K562 (cell line): ENCODE results near the gene RASSF7. TPM values are rescaled to one million over a fixed set of nuclear protein-coding genes. Genes with fewer than 3 reads are reported as not detected.

Experiments used
- C11orf30 ChIP-seq: fragments of 450-650 bp; IDR thresholded peaks from 2 replicates; pipeline ENCODE4 v1.6.1; 2016; ENCODE audit warnings: low read depth, mild to moderate bottlenecking
- ETS2 ChIP-seq: IDR thresholded peaks from 2 replicates; pipeline ENCODE4 v1.6.1; 2016; ENCODE audit warnings: borderline replicate concordance, missing genetic modification characterization, mild to moderate bottlenecking, moderate library complexity, missing compliant biosample characterization; ENCODE audit not compliant: poor library complexity, severe bottlenecking
- FOXA1 ChIP-seq: fragments of 450-650 bp; IDR thresholded peaks from 2 replicates; pipeline ENCODE4 v1.6.1; 2016; ENCODE audit warnings: mild to moderate bottlenecking, borderline replicate concordance
- HMG20A ChIP-seq: fragments of 450-650 bp; formaldehyde crosslinking; conservative IDR thresholded peaks from 2 replicates; pipeline ENCODE4 v1.4.0; 2020; ENCODE audit warnings: mild to moderate bottlenecking, mixed read lengths
- MCM2 ChIP-seq: fragments of 450-650 bp; IDR thresholded peaks from 2 replicates; pipeline ENCODE4 v1.6.1; 2017; ENCODE audit warnings: low read depth, mild to moderate bottlenecking
- NCOA1 ChIP-seq: fragments of 450-650 bp; IDR thresholded peaks from 2 replicates; pipeline ENCODE4 v1.6.1; 2016; ENCODE audit warnings: low read depth
- PHTF2 ChIP-seq: fragments of 250-450 bp; sonication (Bioruptor Pico); IDR thresholded peaks from 2 replicates; pipeline ENCODE4 v1.5.0; 2021; ENCODE audit warnings: mild to moderate bottlenecking
- PYGO2 ChIP-seq: fragments of 450-650 bp; IDR thresholded peaks from 2 replicates; pipeline ENCODE4 v1.6.1; 2016; ENCODE audit warnings: mild to moderate bottlenecking, missing genetic modification characterization, moderate library complexity, missing compliant biosample characterization
- RUNX1 ChIP-seq: sonication (generic); IDR thresholded peaks from 2 replicates; pipeline ENCODE4 v1.6.1; 2016; ENCODE audit warnings: antibody characterized with exemption, low read depth
- SAFB2 ChIP-seq: fragments of 200-400 bp; formaldehyde crosslinking; IDR thresholded peaks from 2 replicates; pipeline ENCODE4 v1.6.1; 2018; ENCODE audit warnings: borderline replicate concordance, low read length, low read depth, moderate library complexity; ENCODE audit not compliant: severe bottlenecking
- TAF1 ChIP-seq: IDR thresholded peaks from 2 replicates; pipeline ENCODE4 v1.6.1; 2011; ENCODE audit warnings: mild to moderate bottlenecking, low read length, moderate library complexity; ENCODE audit not compliant: insufficient read depth, control insufficient read depth, severe bottlenecking; ENCODE audit errors: extremely low read depth
- TRIM24 ChIP-seq, 2 experiments: fragments of 450-650 bp; IDR thresholded peaks; 2 replicates each; pipeline ENCODE4 v1.6.1; 2016
- TSHZ1 ChIP-seq: fragments of 250-450 bp; sonication (Bioruptor Pico); IDR thresholded peaks from 2 replicates; pipeline ENCODE4 v1.4.0; 2020; ENCODE audit warnings: mild to moderate bottlenecking, moderate library complexity
- ZC3H8 ChIP-seq: fragments of 450-650 bp; IDR thresholded peaks from 2 replicates; pipeline ENCODE4 v1.6.1; 2017
- ZKSCAN1 ChIP-seq: fragments of 150-350 bp; IDR thresholded peaks from 2 replicates; pipeline ENCODE4 v1.6.1; 2016; ENCODE audit warnings: low read depth, low read length
- ZNF518B ChIP-seq: fragments of 250-450 bp; sonication (Bioruptor Pico); IDR thresholded peaks from 2 replicates; pipeline ENCODE4 v1.5.0; 2021; ENCODE audit warnings: mild to moderate bottlenecking, moderate library complexity
- polyA plus RNA-seq, 8 experiments: library from polyadenylated mRNA; depleted of rRNA in 4 of 8; stranded (reverse) in 5 of 8; unstranded in 3 of 8; fragments of >200 nt; fragmentation: Nextera tagmentation in 2 of 8; fragmentation: Illumina TruSeq in 1 of 8; extraction: Ambion mirVana in 2 of 8; extraction: Trizol in 1 of 8; gene quantifications; 2 replicates each; pipeline versions ENCODE4 v1.2.1 to v1.2.3, GENCODE V29; 2011 to 2014; ENCODE audit warnings: inconsistent platforms in 1 of 8, missing spikeins in 1 of 8
- total RNA-seq, 7 experiments: library from RNA; depleted of rRNA in 6 of 7; stranded (reverse); fragments of >200 nt in 6 of 7; fragmentation: Illumina TruSeq in 2 of 7; extraction: Trizol in 2 of 7; gene quantifications; 2 replicates each; pipeline versions ENCODE4 v1.2.1 to v1.2.3, GENCODE V29; 2011 to 2021; ENCODE audit warnings: low replicate concordance in 1 of 7
- TF ChIP-seq, protein P1 (sequence below): IDR thresholded peaks from 2 replicates; pipeline ENCODE4 v1.6.1; 2011; ENCODE audit not compliant: insufficient read length; ENCODE audit errors: extremely low read depth
- TF ChIP-seq, protein P2 (sequence below): fragments of 450-650 bp; IDR thresholded peaks from 2 replicates; pipeline ENCODE4 v1.6.1; 2016

The RASSF7 gene
- total and polyA plus RNA-seq, 9 of the 15 experiments (the other 6 are each of a cell fraction or from before 2014, with no cell fraction given), result 0.41 to 45.2 (median 18.6) TPM

- no peak for TF ChIP-seq ZNF518B
- TF ChIP-seq, protein P1, sequence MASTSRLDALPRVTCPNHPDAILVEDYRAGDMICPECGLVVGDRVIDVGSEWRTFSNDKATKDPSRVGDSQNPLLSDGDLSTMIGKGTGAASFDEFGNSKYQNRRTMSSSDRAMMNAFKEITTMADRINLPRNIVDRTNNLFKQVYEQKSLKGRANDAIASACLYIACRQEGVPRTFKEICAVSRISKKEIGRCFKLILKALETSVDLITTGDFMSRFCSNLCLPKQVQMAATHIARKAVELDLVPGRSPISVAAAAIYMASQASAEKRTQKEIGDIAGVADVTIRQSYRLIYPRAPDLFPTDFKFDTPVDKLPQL, result no peak
- TF ChIP-seq, protein P2, sequence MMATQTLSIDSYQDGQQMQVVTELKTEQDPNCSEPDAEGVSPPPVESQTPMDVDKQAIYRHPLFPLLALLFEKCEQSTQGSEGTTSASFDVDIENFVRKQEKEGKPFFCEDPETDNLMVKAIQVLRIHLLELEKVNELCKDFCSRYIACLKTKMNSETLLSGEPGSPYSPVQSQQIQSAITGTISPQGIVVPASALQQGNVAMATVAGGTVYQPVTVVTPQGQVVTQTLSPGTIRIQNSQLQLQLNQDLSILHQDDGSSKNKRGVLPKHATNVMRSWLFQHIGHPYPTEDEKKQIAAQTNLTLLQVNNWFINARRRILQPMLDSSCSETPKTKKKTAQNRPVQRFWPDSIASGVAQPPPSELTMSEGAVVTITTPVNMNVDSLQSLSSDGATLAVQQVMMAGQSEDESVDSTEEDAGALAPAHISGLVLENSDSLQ, result no peak
- no peak for TF ChIP-seq ZKSCAN1
- TF ChIP-seq TAF1, result peak; percentile 27
- TF ChIP-seq PYGO2, result no peak
- no peak for TF ChIP-seq ZC3H8
- TF ChIP-seq TRIM24 (IDR thresholded peaks at IDR 0.05), result no peak
- no peak for TF ChIP-seq PHTF2 (CRISPR knock-in tag)
- no peak for TF ChIP-seq SAFB2
- no peak for TF ChIP-seq MCM2
- TF ChIP-seq TSHZ1 (CRISPR knock-in tag), result no peak
- no peak for TF ChIP-seq C11orf30
- TF ChIP-seq RUNX1, result no peak
- TF ChIP-seq HMG20A, result no peak
- no peak for TF ChIP-seq FOXA1
- no peak for TF ChIP-seq ETS2
- no peak for TF ChIP-seq NCOA1
Measured at GRCh38 chr11:568306-569157, 7.8 kb downstream of the RASSF7 start (continued).
